Left hindlimb (tissue), 1 donor: ENCODE data around the gene TES.
"Not testable (repeated sequence)": the region's sequence is repeated elsewhere in the genome, so short reads cannot be mapped to it uniquely, and the experiment has no call there.

Source experiments
- DNase-seq: peaks from one replicate; pipeline ENCODE4 v3.0.0-alpha.2; 2018

TES gene, protein sequence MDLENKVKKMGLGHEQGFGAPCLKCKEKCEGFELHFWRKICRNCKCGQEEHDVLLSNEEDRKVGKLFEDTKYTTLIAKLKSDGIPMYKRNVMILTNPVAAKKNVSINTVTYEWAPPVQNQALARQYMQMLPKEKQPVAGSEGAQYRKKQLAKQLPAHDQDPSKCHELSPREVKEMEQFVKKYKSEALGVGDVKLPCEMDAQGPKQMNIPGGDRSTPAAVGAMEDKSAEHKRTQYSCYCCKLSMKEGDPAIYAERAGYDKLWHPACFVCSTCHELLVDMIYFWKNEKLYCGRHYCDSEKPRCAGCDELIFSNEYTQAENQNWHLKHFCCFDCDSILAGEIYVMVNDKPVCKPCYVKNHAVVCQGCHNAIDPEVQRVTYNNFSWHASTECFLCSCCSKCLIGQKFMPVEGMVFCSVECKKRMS

DNA sequence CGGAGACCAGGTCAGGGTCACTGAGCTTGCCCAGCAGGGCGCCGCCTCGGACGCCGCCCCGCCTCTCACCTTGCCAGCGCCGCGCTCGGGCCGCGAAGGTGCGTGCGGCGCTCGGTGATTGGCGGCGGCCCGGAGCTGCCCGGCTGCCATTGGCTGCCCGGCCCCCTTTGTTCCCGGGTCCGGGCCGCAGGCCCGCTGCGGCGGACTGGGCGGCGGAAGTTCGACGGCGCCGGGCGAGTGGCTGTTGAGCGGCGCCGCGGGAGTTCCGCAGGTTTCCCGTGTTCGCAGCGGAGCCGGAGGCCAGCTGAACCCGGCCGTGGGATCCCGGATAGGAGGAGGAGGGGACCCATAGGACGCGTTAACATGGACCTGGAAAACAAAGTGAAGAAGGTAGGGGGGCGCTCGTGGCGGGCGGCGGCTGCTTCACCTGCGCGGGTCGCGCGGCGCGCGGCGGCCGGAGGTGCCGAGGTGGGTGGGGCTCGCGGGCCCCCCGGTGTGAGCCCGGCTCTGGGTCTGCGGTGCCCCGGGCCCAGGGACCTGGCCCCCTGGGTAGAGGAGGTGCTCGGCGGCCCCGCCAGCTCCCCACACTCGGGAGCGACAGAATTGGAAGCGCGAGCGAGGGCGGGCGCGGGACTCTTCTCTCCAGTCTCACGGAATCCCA is at the start of gene TES:
Gene TES (plus strand): TSS at position 195 of the 661 bp plus-strand sequence. CDS start 169 bp downstream, at position 364.
- peak; percentile 70 for DNase-seq

DNA sequence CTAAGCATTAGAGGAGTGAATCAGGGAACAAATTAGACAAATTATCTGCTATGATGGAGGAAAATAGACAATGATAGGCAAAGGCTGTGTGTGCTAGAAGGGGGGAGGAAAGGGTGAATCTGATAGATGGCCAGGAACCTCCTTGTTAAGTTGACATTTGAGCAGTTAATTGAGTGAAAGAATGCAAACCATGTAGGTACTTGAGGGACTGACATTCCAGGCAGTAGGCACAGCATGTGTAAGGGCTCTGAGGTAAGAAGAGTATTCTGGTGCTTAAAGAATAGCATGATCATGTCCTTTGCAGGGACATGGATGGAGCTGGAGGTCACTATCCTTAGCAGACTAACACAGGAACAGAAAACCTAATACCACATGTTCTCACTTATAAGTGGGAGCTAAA is 48.6 kb upstream of the TES start:
- no peak for DNase-seq

DNA sequence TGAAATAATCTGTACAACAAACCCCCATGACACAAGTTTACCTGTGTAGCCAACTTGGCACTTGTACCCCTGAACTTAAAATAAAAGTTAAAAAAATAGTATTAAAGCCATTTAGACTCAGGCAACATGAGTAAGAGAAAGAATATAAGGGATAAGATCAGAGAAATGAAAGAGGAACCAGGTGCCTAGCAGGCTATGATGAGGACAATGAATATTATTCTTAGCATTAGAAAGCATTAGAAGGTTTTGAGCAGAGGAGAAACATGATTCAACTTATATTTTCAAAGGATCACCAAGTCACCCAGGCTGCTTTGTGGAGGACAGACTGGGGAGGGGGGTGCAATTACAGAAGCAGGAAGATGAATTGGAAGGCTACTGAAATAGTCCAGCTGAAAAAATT is 48.1 kb upstream of the TES start:
- DNase-seq, result no peak

DNA sequence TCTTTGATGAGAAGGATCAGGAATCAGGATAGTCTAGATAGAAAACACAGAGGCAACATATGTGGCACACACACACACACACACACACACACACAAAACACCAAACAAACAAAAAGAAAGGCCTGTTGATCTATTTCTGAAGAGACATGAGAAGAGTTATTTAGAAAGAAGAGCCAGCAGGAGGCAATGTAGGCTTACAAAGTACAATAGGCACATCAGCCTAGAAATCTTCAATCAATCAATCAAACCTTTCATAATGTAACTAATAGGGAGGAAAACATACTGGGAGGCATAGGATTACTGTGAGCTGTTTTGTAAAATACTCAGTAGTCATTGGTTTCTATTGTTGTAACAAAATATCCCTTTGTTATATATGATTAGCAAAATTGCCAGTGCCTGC is 47.3 kb upstream of the TES start:
- DNase-seq, result no peak

DNA sequence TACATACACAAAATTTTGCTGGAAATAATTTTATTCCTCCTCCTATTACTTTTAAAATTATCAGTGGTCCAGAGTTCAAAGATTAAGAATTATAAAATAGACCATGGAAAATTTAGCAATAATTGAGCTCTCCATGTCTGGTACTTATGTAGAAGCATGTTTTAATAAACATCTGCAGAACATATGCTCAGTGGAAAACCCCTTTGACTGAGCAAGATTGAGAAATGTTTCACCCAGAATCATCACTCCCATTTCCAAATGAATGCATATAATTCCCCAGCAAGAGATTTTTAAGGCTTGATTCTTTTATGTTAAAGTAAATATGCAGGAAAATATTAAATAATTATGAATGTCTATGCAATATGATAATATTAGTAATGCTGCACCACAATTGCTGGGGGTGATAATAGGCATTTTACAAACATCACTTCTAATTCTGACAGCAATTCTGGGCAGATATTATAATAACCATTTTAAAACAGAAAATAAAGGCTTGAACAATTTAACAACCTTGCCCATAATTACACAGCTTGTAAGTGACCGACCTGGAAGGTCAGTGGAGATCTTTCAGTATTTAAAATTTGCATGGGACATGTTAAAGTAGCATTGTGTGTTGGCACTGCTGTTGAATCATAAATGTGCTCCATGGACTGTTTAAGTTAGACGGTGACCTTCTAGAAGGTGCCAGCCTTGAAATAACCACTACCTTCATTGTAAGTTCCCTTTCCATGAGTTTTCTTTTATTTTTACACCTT is 45.6 kb upstream of the TES start:
- no peak for DNase-seq

DNA sequence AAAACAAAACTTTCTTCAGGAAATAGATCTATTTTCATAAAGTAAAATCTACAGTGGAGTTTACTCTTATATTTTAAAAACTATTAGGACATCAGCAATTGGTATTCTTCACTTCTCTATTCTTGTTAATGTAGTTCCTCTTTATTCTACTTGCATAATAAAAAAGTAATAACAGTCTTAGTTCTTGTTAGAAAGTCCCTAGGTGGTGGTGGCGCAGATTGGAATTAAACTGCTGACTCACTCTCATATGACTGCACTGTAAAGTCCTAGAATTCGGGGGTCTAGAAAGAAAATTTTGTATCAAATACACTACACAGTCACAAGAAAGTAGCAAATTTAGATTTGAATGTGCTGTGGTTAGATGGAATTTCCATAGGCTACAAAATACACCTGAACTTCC is 44.6 kb upstream of the TES start:
- no peak for DNase-seq

DNA sequence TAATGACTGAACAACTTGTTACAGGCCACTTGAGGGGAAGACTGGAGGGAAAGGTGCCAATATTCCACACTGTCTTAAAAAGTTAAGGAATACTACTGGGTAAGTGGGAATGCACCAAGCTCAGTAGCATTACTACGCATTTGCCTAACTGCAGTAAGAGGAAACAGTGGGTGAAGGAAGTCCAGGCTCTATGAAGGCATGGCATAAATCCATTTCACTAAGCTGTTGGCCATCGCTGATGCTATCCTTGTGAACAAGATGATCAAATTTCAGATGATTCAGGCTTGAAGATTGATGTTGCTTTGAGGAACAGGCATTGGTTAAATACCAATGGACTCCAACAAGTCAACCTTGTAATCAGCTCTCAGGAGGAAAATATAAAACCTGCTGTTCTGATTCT is 44.2 kb upstream of the TES start:
- DNase-seq, result no peak

DNA sequence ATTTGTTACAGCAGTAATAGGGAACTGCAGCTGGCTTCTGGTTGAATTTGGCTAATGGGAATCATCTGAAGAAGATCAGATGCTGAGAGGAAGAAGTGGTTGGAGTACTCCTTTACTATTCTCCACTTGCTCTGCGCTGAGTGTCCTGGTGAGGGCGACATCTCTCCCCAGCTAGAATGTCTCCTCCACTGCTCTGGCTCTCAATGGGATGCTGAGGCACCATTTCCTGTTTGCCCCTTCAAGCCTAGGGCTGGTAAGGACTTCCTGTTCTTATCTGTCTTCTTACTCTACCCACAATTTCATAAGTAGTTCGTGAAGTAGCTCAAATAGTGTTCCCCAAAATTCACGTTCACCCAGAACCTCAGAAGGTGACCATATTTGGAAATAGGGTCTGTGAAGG is 43.2 kb upstream of the TES start:
- DNase-seq, result no peak

DNA sequence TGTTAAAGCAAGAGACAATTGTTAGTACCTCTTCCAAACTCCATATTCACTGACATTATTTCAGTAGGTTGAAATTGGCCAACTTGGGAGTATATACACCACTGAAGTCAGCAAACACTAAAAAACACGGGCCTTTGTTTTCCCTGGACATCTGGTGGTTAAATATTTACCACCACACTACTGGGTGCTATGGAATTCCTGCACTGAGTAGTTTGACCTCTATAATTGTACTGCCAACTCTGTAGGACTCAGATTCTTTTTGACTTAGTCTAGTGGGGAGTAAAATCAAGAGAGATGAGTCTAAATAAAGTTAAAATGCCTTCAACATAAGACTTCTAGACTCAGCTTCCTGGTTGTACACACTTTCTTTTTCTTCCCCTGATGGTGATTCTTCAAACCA is 41.3 kb upstream of the TES start:
- no peak for DNase-seq

DNA sequence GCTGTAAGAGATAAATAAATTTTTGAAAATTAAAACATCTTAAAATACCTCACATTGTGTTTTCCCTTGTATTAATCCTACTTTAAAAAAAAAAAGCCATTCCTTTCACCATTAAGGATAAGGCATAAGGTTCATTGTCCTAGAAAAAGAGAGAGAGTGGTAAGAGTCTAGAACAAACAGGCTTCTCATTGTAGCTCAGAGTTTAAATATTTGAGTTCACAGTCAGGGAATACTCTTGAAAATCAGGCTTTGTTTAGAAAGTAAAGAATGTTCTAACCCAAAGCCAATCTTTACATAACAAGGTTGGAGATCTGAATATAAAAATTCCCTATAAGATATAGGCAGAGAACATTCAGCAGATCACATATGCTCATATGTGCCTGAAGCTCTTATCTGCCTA is 40.2 kb upstream of the TES start:
- DNase-seq, result no peak

DNA sequence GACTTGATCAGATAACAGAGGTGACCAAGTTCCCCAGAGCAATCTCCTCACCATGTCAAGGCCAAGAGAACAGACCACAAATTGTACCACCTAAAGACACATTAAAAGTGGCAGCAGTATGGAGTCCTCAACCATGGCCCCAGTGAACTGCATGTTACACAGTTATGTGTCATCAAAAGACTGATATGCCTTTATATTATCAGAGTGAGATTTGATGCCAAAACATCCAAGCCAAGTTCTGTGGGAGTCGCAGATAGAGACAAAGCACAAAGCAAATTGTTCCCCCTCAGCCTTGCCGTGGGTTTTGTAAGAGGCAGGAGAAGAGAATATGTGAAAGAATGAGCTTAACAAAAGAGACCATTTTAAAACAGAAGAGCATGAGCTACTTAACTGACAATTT is 39.2 kb upstream of the TES start:
- DNase-seq, result no peak

DNA sequence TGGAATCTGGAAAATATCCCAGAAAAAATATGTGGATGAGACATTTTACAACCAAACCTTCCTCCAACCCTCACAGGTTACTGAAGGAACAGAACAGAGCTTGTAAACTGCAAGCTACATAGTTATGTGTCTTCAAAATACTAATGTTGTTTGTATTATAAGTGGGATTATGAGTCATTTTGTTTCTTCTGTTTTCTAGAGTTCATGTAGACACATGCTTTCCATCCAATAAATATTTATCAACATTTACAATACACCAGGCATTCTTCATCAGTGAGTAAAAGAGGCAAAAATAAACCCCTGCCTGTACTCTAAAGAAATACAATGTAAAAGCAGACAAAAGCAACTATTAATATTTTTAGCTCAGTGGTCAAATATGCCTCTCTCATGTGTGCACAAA is 38.0 kb upstream of the TES start:
- no peak for DNase-seq

DNA sequence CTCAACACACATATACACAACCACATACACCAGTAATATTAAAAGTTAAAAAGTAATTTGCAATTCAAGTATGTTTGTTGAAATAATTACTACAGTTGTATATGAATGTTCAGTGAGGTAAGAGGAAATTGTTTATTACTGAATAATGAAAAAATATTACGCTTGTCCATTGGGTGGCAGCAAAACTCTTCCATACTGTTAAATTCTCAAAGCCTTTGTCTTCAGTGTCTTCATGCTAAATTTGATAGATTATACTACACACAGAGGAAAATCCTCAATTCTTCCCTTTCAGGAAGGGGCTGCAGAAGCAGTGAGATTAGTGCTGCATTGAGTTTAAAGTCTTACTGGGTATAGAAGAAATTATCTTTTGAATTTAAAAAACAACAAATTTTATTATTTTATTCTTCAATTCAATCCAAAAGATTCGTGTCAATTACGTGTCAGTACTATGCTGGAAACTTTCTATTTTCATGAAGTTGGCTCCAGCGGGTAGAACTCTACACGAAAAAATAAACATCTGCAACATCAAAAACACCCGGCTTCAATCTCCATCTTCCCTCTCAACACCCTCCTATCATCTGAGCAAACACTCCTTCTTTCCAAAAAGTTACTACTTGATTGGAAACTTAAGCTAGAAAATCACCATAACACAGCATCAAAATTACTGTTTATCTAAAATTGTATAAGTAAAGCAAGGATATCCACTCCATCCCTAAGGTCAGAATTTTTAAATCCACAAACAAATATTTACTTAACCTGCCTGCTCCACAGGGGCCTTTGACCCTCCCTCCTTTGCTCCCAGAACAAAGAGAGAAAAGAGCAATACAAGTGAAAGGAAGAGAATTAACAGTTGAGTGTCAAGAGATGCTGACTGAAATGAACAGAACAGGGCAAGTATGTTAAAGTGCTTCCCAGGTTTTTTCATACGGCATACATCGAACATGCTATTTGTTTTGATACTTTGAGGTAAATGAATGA is 37.0 kb upstream of the TES start:
- no peak for DNase-seq

DNA sequence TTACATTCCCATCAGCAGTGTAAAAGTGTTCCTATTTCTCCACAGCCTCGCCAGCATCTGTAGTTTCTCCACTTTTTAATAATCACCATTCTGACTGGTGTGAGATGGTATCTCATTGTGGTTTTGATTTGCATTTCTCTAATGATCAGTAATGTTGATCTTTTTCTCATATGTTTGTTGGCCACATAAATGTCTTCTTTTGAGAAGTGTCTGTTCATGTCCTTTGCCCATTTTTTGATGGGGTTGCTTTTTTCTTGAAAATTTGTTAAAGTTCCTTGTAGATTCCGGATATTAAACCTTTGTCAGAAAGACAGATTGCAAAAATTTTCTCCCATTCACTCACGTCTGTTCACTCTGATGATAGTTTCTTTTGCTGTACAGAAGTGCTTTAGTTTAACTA is 35.2 kb upstream of the TES start:
- not testable (repeated sequence) for DNase-seq

DNA sequence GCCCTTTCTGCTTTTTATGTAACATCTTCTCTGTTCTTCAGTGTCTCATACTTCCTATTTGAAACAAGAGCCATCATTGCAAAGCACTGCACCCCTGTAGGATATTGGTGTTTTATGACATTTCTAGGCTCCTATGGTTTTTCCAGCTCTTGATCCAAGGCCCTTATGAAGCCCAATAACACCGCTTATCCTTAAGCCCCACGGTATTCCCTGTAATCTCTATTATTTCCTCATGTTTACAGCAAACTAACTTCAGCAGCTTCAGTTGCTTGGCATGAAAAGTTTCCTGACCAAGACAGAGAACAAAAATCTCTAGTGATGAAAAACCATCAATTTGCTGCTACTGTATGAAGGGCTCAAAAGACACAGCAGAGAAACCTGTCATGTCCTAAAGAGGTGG is 34.1 kb upstream of the TES start:
- DNase-seq, result no peak

DNA sequence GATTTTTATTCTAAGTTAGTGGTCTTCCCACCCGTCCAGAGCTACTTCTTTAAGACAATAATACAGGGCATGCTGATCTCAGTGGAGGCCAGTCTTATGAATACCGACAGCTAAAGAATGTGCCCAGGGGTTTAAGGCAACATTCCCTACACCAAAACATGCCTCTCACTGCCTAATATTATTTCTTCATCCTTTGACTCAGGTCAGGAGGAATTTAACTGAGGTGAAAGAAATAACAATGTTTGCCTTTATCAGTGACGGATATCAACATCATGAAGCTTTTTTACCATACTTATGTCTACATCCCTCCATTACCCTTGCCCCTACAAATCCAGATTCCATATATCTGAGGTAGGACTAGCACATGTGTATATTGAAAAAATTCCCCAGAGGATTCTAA is 33.3 kb upstream of the TES start:
- DNase-seq, result no peak

DNA sequence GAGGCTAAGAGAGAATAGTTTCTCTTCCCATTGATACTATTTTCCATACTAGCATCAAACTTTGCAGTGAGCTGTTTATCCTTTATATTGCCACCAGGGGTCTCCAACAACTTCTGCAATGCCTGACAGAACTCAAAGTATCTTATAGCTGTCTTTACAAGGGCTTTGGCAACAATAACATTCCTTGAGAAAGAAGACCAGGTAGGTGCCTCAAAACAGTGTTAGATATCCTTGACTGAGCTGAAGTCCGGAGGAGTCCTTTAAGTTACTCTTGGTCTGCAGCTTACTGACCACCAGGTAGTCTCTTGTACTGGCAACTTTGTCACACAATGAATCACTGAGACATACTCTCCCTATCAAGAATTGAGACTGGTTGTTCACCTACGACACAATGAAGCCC is 30.0 kb upstream of the TES start:
- DNase-seq, result no peak

DNA sequence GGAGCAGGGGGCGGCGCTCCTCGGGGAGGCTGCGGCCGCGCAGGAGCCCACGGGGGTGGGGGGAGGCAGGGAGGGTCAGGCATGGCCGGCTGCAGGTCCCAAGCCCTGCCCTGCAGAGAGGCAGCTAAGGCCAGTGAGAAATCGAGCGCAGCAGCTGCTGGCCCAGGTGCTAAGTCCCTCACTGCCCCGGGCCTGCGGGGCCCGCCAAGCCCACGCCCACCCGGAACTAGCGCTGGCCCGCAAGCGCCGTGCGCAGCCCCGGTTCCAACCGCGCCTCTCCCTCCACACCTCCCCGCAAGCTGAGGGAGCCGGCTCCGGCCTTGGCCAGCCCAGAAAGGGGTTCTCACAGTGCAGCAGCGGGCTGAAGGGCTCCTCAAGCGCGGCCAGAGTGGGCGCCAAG is 28.3 kb upstream of the TES start:
- DNase-seq, result no peak

DNA sequence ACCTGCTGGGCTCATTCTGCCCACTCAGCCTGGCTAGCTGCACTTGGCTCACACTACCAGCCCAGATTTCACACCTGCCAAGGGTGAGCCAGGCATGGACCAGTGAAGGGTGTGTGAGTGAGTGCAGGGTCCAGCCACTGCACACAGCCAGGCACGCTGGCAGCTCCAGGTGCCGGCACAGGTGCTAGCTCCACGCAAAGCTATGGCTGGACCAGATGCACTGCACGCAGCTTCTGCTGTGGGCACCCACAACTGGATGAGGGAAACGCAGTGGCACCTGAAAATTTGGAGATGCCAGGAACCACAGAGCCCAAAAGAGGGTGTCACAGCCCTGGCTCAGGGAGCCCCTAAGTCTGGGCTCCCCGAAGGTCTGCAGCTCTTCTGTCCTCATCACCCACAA is 24.9 kb upstream of the TES start:
- no peak for DNase-seq

DNA sequence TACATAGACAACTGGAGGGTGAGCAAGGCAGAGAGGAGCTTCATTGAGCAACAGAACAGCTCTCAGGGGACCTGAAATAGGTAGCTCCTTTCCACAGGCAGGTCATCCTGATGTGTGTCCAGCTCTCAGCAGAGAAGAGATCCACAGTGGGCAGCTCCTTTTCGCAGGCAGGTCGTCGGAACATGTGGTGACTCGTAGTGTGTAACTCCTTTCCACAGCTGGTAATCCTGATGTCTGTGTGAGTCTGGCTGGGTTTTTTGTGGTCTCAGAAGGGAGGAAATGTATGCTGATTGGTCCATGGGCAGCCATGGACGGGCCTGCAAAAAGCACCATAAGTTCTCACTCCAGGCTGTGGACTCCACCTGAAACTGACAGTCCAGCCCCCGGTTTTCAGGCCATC is 24.4 kb upstream of the TES start:
- DNase-seq, result no peak

DNA sequence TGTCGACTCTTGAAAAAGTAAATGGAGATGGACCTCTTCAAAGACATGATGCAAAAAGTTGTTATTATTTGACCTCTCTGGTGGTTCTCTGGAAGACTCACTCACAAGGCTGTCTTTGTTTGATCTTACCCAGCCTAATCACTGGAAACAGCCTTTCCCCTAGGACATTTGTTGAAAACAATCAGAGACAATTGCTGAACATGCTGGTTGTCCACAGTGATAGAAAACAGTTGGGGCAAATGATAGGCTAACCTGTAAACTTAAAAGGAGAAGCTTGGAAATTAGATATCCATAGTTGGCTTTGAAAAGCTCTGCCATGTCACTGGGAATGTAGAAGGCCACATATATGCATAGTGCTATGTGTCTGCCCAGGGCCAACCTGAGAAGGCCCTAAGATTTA is 22.9 kb upstream of the TES start:
- DNase-seq, result no peak

DNA sequence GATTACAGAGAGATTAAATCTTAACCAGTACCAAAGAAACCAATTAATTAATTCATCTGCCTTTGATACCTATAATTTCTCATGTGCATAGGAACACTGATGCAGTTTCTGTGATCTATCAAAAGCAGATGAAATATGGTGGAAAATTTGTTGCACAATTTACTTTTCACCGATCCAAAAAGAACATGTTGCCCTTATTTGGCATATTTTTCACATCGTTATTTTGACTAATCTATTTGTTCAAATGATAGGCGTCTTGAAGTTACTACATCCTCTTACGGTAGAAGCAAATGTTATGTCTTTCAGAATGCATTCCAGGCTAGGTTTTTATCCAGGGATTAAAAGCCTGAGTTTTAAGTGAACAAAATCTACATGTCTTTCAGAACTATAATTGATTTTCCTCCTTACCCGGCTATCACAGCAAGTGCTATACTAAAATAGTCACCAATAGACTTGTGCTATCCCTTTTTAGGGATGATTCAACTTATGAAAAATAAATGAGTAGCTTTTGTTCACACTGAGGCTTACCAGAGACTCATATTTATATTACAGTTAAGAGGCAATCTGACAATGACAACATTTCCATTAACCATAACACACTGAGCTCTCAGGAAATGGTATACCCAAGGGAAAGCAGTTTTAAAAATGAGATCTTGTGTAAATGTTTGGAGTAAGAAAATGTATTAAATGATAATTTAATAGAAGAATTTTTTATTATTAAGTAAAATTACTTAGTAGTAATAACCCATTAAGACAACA is 16.8 kb upstream of the TES start:
- DNase-seq, result no peak
